Progenitor cell of endocrine pancreas (in vitro differentiated cells): ENCODE results near the gene ZNF445. TPM values are rescaled to one million over a fixed set of nuclear protein-coding genes. Genes with fewer than 3 reads are reported as not detected.

Experiments used
- DNase-seq: peaks from one replicate; pipeline ENCODE4 v3.0.0; 2021; ENCODE audit warnings: low spot score; ENCODE audit not compliant: unreplicated experiment
- H3K27ac Mint-ChIP-seq: 2 replicates; pipeline ENCODE4 v1.8.0; 2021; ENCODE audit warnings: mild to moderate bottlenecking, moderate library complexity, mixed read lengths
- H3K27me3 Mint-ChIP-seq: 2 replicates; pipeline ENCODE4 v1.8.0; 2021; ENCODE audit warnings: mixed read lengths
- H3K36me3 Mint-ChIP-seq: 2 replicates; pipeline ENCODE4 v1.8.0; 2022; ENCODE audit warnings: mixed read lengths; ENCODE audit not compliant: insufficient read depth
- H3K4me1 Mint-ChIP-seq: 2 replicates; pipeline ENCODE4 v1.8.0; 2021; ENCODE audit warnings: low read depth, mixed read lengths
- H3K4me3 Mint-ChIP-seq: 2 replicates; pipeline ENCODE4 v1.8.0; 2021; ENCODE audit warnings: low read depth, mild to moderate bottlenecking, moderate library complexity, mixed read lengths
- H3K9me3 Mint-ChIP-seq: 2 replicates; pipeline ENCODE4 v1.8.0; 2021; ENCODE audit warnings: low read depth, mixed read lengths
- total RNA-seq: library from RNA; stranded (reverse); gene quantifications from 2 replicates; pipeline ENCODE4 v1.2.1, GENCODE V29; 2021
- TF ChIP-seq, protein P1 (sequence below): fragments of 200-600 bp; sonication (generic); IDR thresholded peaks from one replicate; pipeline ENCODE4 v1.5.0; 2021; ENCODE audit warnings: antibody characterized with exemption, mild to moderate bottlenecking; ENCODE audit not compliant: unreplicated experiment

ZNF445 gene
- total RNA-seq, 1 donor from 2014 or later = 64.0 TPM

DNA sequence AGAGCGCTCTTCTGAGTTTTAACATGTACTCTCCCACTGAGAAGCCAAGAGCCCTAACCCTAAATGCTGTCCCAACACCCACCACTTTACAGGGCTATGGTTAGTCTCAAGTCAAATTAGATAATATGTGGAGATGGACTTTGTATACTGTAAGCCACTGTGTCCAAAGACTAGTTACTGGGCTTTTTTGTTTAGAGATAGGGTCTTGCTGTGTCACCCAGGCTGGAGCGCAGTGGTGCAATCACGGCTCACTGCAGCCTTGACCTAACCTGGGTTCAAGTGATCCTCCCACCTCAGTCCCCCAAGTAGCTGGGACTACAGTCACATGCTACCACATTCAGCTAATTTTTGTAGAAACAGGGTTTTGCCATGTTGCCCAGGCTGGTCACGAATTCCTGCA, 23.2 kb downstream of the ZNF445 start:
- H3K4me3 Mint-ChIP-seq = no peak overlapping the region
- peaks cover 8% of the 10 kb centered on the region for H3K9me3 Mint-ChIP-seq
- no peaks in the 10 kb centered on the region for H3K4me1 Mint-ChIP-seq
- no peaks in the 10 kb centered on the region for H3K27me3 Mint-ChIP-seq
- no peak overlapping the region for H3K27ac Mint-ChIP-seq
- peaks cover 56% of the 10 kb centered on the region for H3K36me3 Mint-ChIP-seq
- no peak for DNase-seq
- TF ChIP-seq, protein P1, sequence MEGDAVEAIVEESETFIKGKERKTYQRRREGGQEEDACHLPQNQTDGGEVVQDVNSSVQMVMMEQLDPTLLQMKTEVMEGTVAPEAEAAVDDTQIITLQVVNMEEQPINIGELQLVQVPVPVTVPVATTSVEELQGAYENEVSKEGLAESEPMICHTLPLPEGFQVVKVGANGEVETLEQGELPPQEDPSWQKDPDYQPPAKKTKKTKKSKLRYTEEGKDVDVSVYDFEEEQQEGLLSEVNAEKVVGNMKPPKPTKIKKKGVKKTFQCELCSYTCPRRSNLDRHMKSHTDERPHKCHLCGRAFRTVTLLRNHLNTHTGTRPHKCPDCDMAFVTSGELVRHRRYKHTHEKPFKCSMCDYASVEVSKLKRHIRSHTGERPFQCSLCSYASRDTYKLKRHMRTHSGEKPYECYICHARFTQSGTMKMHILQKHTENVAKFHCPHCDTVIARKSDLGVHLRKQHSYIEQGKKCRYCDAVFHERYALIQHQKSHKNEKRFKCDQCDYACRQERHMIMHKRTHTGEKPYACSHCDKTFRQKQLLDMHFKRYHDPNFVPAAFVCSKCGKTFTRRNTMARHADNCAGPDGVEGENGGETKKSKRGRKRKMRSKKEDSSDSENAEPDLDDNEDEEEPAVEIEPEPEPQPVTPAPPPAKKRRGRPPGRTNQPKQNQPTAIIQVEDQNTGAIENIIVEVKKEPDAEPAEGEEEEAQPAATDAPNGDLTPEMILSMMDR = no peak

- no peaks in the 10 kb centered on the region for H3K27me3 Mint-ChIP-seq
- DNase-seq = no peak
- TF ChIP-seq, protein P1 = no peak
- no peaks in the 10 kb centered on the region for H3K4me1 Mint-ChIP-seq
- H3K4me3 Mint-ChIP-seq = no peak overlapping the region
- no peak overlapping the region for H3K27ac Mint-ChIP-seq
- peaks cover 73% of the 10 kb centered on the region for H3K36me3 Mint-ChIP-seq
- H3K9me3 Mint-ChIP-seq = peaks cover 33% of the 10 kb centered on the region
These were observed 26.0 kb downstream of the ZNF445 start for GRCh38 chr3:44451441-44451840.

DNA sequence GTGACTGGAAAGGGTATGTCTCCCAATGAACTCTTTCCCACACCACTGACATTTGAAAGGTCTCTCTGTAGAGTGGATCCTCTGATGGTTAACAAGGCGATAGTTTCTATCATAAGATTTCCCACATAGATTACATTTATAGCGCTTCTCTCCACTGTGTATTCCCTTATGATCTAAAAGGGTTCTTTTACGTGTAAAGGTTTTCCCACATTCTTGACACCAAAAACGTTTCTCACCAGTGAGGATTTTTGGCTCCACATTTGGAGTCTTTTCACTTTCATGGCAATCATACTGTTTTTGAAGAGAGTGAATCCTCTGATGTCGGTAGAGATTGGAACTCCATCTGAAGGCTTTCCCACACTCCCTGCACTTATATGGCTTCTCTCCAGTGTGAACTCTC, 30.5 kb downstream of the ZNF445 start:
- no peak for DNase-seq
- Mint-ChIP-seq H3K4me1 (peaks cover 2% of the 10 kb centered on the region), H3K27ac (no peak overlapping the region), H3K27me3 (no peaks in the 10 kb centered on the region), H3K9me3 (peaks cover 33% of the 10 kb centered on the region), H3K4me3 (no peak overlapping the region), H3K36me3 (peaks cover 79% of the 10 kb centered on the region)
- TF ChIP-seq, protein P1 = no peak

- TF ChIP-seq, protein P1 = no peak
- no peak for DNase-seq
- no peak overlapping the region for H3K4me3 Mint-ChIP-seq
- H3K27me3 Mint-ChIP-seq = no peaks in the 10 kb centered on the region
- H3K27ac Mint-ChIP-seq = peak overlapping the region; percentile 65
- H3K9me3 Mint-ChIP-seq = peaks cover 33% of the 10 kb centered on the region
- H3K4me1 Mint-ChIP-seq = peaks cover 2% of the 10 kb centered on the region
- H3K36me3 Mint-ChIP-seq = peaks cover 71% of the 10 kb centered on the region
These were observed 31.7 kb downstream of the ZNF445 start for GRCh38 chr3:44445786-44446185.

DNA sequence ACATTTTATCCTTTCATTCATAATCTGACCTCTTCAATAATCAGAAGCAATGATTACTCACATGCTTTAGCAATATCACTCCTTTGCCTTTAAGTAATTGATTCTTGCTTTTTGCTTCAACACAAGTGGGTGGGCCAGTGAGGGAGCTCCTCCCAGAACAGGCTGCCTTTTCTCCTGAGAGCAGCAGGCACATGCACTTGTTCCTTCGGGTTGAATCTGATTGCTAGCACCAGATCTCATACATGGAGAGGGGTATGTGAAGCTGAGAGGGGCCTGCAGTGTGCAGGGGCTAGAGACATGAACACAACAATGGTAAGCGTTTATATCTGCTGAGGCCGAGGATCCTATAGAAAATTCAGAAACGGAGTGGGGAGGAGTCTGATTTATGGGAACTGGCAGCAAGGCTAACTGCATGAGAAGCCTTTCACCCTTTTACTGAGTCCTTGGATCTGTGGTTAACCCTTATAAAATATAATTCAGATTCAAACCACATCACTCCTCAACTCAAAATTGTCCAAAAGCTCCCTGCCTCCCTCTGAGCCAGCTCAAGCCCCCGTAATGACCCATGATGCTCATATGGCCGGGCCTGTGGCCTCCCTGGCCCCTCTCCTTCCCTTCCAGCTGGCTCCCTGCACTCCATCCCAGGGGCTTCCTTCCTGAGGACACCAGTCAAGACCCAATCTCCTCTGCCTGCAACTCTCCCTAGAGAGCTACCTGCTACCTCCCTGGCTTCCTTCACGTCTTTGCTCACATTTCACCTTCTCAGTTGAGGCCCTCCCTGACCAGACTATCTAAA, 32.4 kb downstream of the ZNF445 start:
- Mint-ChIP-seq H3K27me3 (no peaks in the 10 kb centered on the region), H3K4me3 (no peak overlapping the region)

More for the DNA sequence above, 32.4 kb downstream of the ZNF445 start:
- Mint-ChIP-seq H3K36me3 (peaks cover 67% of the 10 kb centered on the region), H3K4me1 (peaks cover 9% of the 10 kb centered on the region), H3K27ac (peak overlapping the region; percentile 65), H3K9me3 (peaks cover 30% of the 10 kb centered on the region)
- no peak for DNase-seq
- TF ChIP-seq, protein P1 = no peak
